ENCODE measurements around the gene FLRT1. TPM values are rescaled to one million over a fixed set of nuclear protein-coding genes. Genes with fewer than 3 reads are reported as not detected.

FLRT1 gene
- total and polyA plus RNA-seq, 2 experiments from 2014 or later = 0.76 to 1.1 TPM

DNA sequence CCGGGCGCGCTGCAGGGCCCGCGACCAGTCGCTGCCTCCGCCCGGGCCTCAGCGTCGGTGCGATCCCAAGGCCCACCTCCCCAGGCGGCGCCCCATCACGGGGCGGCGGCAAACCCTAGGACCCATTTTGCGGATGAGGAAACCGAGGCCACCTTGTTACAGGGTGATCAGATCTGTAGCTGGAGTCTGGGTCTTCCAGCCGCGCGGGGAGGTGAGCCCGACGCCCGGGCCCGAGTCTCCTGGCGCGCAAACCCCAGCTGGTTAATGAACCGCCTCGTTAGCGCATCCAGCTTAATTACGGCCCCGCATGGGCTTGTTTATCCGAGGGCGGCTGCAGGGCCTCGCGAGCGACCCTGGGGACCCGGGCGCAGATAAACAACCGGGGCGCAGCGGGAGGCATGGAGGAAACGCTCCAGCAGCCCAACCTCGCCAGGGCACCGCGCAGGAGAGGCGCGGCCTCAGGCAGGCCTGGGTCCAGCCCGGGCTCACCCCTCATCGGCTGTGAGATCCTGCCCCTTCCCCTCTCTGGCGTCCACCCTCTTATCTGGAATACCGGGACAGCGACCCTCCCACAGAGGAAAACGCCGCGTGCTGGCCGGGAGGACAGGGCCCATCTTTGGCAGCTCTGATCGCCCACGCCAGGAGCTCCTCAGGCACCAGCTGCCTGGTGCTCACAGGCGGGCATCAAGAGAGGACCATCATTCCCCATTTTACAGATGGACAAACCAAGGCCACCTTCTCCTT is 34.8 kb upstream of the FLRT1 start (continued):
- TF ChIP-seq, protein P1, sequence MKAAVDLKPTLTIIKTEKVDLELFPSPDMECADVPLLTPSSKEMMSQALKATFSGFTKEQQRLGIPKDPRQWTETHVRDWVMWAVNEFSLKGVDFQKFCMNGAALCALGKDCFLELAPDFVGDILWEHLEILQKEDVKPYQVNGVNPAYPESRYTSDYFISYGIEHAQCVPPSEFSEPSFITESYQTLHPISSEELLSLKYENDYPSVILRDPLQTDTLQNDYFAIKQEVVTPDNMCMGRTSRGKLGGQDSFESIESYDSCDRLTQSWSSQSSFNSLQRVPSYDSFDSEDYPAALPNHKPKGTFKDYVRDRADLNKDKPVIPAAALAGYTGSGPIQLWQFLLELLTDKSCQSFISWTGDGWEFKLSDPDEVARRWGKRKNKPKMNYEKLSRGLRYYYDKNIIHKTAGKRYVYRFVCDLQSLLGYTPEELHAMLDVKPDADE (IDR thresholded peaks at IDR 0.05) = no peak

DNA sequence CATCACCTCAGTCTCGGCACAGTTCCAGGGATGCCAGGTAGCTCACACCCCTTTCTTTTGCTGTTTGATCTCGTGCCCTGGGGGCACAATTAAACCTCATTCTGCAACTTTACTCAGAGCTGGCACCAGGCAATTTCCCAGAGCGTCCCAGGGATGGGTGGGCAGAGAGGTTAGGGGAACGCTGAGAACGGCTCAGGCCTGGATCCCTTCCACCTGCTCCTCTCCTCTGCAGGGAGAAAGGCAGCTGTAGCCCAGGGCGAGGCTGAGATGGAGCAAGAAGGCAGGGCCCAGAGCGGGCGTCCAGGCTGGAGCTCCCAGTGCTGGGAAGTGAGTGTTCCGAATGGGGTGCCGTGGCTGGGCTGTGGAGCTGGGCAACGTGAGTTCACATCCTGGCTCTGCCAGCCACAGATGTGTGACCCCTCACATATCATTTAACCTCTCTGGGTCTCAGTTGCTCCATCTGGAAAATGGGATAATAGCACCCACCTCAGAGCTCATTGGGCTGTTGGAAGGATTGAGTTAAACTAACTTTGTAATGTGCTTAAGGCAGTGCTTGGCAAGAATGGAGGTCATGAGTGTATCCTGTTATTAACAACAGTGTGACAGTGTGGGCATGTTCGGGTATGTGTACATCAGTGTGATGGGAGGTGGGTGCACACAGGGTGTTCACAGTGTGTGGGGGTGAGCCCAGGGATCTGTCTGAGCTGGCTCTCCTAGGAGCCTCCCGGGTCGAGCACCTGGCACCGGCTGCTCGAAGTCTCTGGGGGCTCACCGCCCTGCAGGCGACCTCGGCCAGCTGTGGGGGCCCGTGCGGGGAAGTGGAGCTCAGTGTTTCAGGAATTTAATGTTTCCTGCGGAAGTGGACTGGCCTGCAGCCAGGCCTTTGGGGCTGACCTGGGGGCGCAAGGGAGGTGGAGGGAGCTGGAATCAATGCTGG is 34.0 kb upstream of the FLRT1 start:
- ATAC-seq (no peak), DNase-seq (ENCODE audit: low spot score) (no peak)
- peak overlapping the region; percentile 64; the same call in 1 of the 2 replicates for H3K4me3 ChIP-seq
- H3K9me3 Mint-ChIP-seq = no peaks in the 10 kb centered on the region
- peaks cover 66% of the 10 kb centered on the region for H3K27me3 ChIP-seq (ENCODE audit: insufficient read depth)
- H3K4me2 ChIP-seq = no peak overlapping the region
- H3K9me2 ChIP-seq (ENCODE audit: insufficient read depth) = no peaks in the 10 kb centered on the region
- H3K27ac ChIP-seq (ENCODE audit: low read depth) = no peak overlapping the region
- peaks cover 13% of the 10 kb centered on the region for H3K4me1 ChIP-seq (ENCODE audit: insufficient read depth)
- peaks cover 25% of the 10 kb centered on the region for H3K4me1 Mint-ChIP-seq
- peaks cover 33% of the 10 kb centered on the region for H3F3A ChIP-seq (replicated peaks; ENCODE audit: low read depth)
- H2AFZ ChIP-seq = no peak overlapping the region
- H3K79me2 ChIP-seq (replicated peaks; ENCODE audit: insufficient read depth) = no peaks in the 10 kb centered on the region
- no peak overlapping the region for H3K27ac Mint-ChIP-seq
- H3K36me3 ChIP-seq (ENCODE audit: insufficient read depth) = no peaks in the 10 kb centered on the region
- H4K20me1 ChIP-seq (replicated peaks; ENCODE audit: insufficient read depth) = no peaks in the 10 kb centered on the region; the same call in none of the 2 replicates
- peaks cover 15% of the 10 kb centered on the region; the same call in 2 of the 3 replicates for H3K36me3 Mint-ChIP-seq (ENCODE audit: low read depth)
- H3K4me3 Mint-ChIP-seq = peak overlapping the region; percentile 25; the same call in 2 of the 3 replicates
- H3K27me3 Mint-ChIP-seq (ENCODE audit: insufficient read depth, low read depth, poor library complexity) = peaks cover 42% of the 10 kb centered on the region
- TF ChIP-seq ZNF331 (CRISPR knock-in tag; IDR thresholded peaks at IDR 0.05; ENCODE audit: low read depth) (no peak), NANOG (IDR thresholded peaks at IDR 0.05; ENCODE audit: borderline replicate concordance) (no peak), CREB1 (CRISPR knock-in tag; IDR thresholded peaks at IDR 0.05; ENCODE audit: low read depth) (no peak), EZH2phosphoT487 (IDR thresholded peaks at IDR 0.05; ENCODE audit: unreplicated experiment) (no peak), ZNF114 (CRISPR knock-in tag; IDR thresholded peaks at IDR 0.05) (no peak), POLR2AphosphoS5 (IDR thresholded peaks at IDR 0.05; ENCODE audit: low read depth) (no peak), STAT1 (IDR thresholded peaks at IDR 0.05; ENCODE audit: unreplicated experiment) (no peak)
- TF ChIP-seq, protein P2, sequence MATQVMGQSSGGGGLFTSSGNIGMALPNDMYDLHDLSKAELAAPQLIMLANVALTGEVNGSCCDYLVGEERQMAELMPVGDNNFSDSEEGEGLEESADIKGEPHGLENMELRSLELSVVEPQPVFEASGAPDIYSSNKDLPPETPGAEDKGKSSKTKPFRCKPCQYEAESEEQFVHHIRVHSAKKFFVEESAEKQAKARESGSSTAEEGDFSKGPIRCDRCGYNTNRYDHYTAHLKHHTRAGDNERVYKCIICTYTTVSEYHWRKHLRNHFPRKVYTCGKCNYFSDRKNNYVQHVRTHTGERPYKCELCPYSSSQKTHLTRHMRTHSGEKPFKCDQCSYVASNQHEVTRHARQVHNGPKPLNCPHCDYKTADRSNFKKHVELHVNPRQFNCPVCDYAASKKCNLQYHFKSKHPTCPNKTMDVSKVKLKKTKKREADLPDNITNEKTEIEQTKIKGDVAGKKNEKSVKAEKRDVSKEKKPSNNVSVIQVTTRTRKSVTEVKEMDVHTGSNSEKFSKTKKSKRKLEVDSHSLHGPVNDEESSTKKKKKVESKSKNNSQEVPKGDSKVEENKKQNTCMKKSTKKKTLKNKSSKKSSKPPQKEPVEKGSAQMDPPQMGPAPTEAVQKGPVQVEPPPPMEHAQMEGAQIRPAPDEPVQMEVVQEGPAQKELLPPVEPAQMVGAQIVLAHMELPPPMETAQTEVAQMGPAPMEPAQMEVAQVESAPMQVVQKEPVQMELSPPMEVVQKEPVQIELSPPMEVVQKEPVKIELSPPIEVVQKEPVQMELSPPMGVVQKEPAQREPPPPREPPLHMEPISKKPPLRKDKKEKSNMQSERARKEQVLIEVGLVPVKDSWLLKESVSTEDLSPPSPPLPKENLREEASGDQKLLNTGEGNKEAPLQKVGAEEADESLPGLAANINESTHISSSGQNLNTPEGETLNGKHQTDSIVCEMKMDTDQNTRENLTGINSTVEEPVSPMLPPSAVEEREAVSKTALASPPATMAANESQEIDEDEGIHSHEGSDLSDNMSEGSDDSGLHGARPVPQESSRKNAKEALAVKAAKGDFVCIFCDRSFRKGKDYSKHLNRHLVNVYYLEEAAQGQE (IDR thresholded peaks at IDR 0.05; ENCODE audit: unreplicated experiment) = no peak
- TF ChIP-seq, protein P1 (IDR thresholded peaks at IDR 0.05) = no peak
- TF ChIP-seq, protein P3, sequence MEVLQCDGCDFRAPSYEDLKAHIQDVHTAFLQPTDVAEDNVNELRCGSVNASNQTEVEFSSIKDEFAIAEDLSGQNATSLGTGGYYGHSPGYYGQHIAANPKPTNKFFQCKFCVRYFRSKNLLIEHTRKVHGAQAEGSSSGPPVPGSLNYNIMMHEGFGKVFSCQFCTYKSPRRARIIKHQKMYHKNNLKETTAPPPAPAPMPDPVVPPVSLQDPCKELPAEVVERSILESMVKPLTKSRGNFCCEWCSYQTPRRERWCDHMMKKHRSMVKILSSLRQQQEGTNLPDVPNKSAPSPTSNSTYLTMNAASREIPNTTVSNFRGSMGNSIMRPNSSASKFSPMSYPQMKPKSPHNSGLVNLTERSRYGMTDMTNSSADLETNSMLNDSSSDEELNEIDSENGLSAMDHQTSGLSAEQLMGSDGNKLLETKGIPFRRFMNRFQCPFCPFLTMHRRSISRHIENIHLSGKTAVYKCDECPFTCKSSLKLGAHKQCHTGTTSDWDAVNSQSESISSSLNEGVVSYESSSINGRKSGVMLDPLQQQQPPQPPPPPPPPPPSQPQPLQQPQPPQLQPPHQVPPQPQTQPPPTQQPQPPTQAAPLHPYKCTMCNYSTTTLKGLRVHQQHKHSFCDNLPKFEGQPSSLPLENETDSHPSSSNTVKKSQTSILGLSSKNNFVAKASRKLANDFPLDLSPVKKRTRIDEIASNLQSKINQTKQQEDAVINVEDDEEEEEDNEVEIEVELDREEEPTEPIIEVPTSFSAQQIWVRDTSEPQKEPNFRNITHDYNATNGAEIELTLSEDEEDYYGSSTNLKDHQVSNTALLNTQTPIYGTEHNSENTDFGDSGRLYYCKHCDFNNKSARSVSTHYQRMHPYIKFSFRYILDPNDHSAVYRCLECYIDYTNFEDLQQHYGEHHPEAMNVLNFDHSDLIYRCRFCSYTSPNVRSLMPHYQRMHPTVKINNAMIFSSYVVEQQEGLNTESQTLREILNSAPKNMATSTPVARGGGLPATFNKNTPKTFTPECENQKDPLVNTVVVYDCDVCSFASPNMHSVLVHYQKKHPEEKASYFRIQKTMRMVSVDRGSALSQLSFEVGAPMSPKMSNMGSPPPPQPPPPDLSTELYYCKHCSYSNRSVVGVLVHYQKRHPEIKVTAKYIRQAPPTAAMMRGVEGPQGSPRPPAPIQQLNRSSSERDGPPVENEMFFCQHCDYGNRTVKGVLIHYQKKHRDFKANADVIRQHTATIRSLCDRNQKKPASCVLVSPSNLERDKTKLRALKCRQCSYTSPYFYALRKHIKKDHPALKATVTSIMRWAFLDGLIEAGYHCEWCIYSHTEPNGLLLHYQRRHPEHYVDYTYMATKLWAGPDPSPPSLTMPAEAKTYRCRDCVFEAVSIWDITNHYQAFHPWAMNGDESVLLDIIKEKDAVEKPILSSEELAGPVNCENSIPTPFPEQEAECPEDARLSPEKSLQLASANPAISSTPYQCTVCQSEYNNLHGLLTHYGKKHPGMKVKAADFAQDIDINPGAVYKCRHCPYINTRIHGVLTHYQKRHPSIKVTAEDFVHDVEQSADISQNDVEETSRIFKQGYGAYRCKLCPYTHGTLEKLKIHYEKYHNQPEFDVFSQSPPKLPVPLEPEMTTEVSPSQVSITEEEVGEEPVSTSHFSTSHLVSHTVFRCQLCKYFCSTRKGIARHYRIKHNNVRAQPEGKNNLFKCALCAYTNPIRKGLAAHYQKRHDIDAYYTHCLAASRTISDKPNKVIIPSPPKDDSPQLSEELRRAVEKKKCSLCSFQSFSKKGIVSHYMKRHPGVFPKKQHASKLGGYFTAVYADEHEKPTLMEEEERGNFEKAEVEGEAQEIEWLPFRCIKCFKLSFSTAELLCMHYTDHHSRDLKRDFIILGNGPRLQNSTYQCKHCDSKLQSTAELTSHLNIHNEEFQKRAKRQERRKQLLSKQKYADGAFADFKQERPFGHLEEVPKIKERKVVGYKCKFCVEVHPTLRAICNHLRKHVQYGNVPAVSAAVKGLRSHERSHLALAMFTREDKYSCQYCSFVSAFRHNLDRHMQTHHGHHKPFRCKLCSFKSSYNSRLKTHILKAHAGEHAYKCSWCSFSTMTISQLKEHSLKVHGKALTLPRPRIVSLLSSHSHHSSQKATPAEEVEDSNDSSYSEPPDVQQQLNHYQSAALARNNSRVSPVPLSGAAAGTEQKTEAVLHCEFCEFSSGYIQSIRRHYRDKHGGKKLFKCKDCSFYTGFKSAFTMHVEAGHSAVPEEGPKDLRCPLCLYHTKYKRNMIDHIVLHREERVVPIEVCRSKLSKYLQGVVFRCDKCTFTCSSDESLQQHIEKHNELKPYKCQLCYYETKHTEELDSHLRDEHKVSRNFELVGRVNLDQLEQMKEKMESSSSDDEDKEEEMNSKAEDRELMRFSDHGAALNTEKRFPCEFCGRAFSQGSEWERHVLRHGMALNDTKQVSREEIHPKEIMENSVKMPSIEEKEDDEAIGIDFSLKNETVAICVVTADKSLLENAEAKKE (CRISPR knock-in tag; IDR thresholded peaks at IDR 0.05) = no peak
